Thymus (tissue), 14 donors: Measurements from ENCODE around the gene PCNT. TPM values are rescaled to one million over a fixed set of nuclear protein-coding genes. Genes with fewer than 3 reads are reported as not detected.

Source experiments
- DNase-seq, 9 donors: peaks; one replicate each; pipeline ENCODE4 v3.0.0-alpha.2; 2013; ENCODE audit warnings: low spot score in 9 of 9, low read depth in 6 of 9, missing footprints in 1 of 9
- H3K27ac ChIP-seq, 2 donors: one replicate each; pipeline ENCODE4 v1.5.1; 2013; ENCODE audit warnings: control low read depth in 1 of 2, low read depth in 1 of 2, low read length in 1 of 2, mild to moderate bottlenecking in 1 of 2, moderate library complexity in 1 of 2
- H3K27me3 ChIP-seq, 2 donors: one replicate each; pipeline ENCODE4 v1.5.1; 2013; ENCODE audit warnings: low read length in 1 of 2; ENCODE audit not compliant: control insufficient read depth in 2 of 2, insufficient read depth in 1 of 2
- H3K36me3 ChIP-seq, 2 donors: one replicate each; pipeline ENCODE4 v1.5.1; 2013; ENCODE audit warnings: low read length in 1 of 2, mild to moderate bottlenecking in 1 of 2, moderate library complexity in 1 of 2; ENCODE audit not compliant: control insufficient read depth in 2 of 2, insufficient read depth in 2 of 2
- H3K4me1 ChIP-seq, 2 donors: one replicate each; pipeline ENCODE4 v1.5.1; 2013; ENCODE audit warnings: low read length in 2 of 2; ENCODE audit not compliant: control insufficient read depth in 2 of 2, insufficient read depth in 2 of 2
- H3K4me3 ChIP-seq, 2 donors: one replicate each; pipeline ENCODE4 v1.5.1; 2013; ENCODE audit warnings: low read length in 2 of 2, control low read depth in 1 of 2, mild to moderate bottlenecking in 1 of 2
- H3K9me3 ChIP-seq, 2 donors: one replicate each; pipeline ENCODE4 v1.5.1; 2013; ENCODE audit warnings: low read length in 1 of 2, mild to moderate bottlenecking in 1 of 2; ENCODE audit not compliant: control insufficient read depth in 2 of 2, insufficient read depth in 1 of 2
- WGBS: extraction: QIAGEN DNeasy Blood & Tissue Kit; methylation state at CpG from one replicate; pipeline ENCODE4 v1.1.7; 2013; 5-methylcytosine and 5-hydroxymethylcytosine counted together
- long read RNA-seq, 10 donors: transcript quantifications; one replicate each; lab custom pipeline, GENCODE V29; 2026
- polyA plus RNA-seq: library from polyadenylated mRNA; stranded (reverse); fragments of 200-250 nt; gene quantifications from one replicate; pipeline ENCODE4 v1.2.3, GENCODE V29; 2013
- total RNA-seq: library from RNA; stranded (reverse); fragments of 120-200 nt; gene quantifications from one replicate; pipeline ENCODE4 v1.2.4, GENCODE V29; 2013
- donor health status: healthy.

Gene PCNT
- 20.7 TPM for total RNA-seq
- polyA plus RNA-seq, result 16.7 TPM
- long read RNA-seq, donor 1, result 0 reads
- long read RNA-seq, donor 2, partial matches to known transcripts, result 49 of 49 reads
- long read RNA-seq, donor 2, other reads (novel, unspliced or antisense), result 0 of 49 reads
- long read RNA-seq, donor 3, partial matches to known transcripts, result 29 of 29 reads
- long read RNA-seq, donor 3, other reads (novel, unspliced or antisense), result 0 of 29 reads
- long read RNA-seq, donor 4, partial matches to known transcripts, result 20 of 20 reads
- long read RNA-seq, donor 4, other reads (novel, unspliced or antisense), result 0 of 20 reads
- long read RNA-seq, donor 5, partial matches to known transcripts, result 34 of 34 reads
- long read RNA-seq, donor 5, other reads (novel, unspliced or antisense), result 0 of 34 reads
- long read RNA-seq, donor 6, partial matches to known transcripts, result 9 of 9 reads
- long read RNA-seq, donor 6, other reads (novel, unspliced or antisense), result 0 of 9 reads
- long read RNA-seq, donor 7, partial matches to known transcripts, result 24 of 24 reads
- long read RNA-seq, donor 7, other reads (novel, unspliced or antisense), result 0 of 24 reads
- long read RNA-seq, donor 8, result 0 reads
- long read RNA-seq, donor 9, partial matches to known transcripts, result 10 of 10 reads
- long read RNA-seq, donor 9, other reads (novel, unspliced or antisense), result 0 of 10 reads
- long read RNA-seq, donor 10, partial matches to known transcripts, result 0 of 1 reads
- long read RNA-seq, donor 10, other reads (novel, unspliced or antisense), result 0 of 1 reads

DNA sequence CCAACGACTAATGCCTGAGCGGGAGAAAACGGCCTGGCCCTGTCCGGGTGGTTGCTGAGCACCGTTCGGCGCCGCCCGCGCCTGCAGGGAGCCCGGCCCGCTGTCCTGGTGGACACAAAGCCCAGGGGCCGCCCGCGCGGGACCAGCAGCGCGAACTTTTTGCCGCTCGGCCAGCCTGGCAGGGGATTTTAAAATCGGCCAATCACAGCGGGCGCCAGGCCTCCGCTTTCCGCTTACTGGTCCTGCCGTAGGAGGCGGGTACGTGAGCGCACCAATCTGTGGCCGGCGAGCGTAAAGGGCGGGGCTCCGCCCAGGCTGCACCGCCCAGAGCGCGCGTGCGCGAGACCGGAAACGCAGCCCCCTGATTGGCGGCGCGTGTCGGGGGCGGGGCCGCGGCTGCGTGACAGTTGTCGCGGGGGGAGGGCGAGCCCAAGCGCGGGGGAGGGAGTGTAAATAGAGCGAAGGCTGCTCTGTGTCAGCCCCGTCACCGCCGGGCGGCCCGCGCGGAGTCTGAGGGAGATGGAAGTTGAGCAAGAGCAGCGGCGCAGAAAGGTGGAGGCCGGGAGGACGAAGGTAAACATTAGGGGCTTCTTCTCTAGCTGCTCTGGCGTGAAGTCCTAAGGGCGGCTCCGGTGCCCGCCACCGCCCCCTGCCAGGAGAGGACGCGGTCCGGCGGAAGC, at the start of gene PCNT, which contains the start of gene C21orf58:
Gene PCNT, plus strand, starts transcription at position 447 of the 680 bp plus-strand sequence. Its CDS starts 73 bp downstream, at position 520.
Gene C21orf58, minus strand, starts transcription at position 161 of the 680 bp plus-strand sequence. CDS start 1,132 bp downstream, outside the sequence.
- Histone ChIP-seq H3K36me3 (peaks cover 14 to 21% of the 10 kb centered on the region in 2 donors), H3K27ac (peak within 1 kb of the TSS; percentile 100), H3K27me3 (no peaks in the 10 kb centered on the region), H3K9me3 (no peaks in the 10 kb centered on the region), H3K4me1 (peaks cover 19 to 42% of the 10 kb centered on the region in 2 donors), H3K4me3 (peak within 1 kb of the TSS; percentile 98)
- under 1% methylated on average over 76 of the region's 76 CpGs for WGBS
- peak; percentile 90 to 98 (median 95) for DNase-seq

DNA sequence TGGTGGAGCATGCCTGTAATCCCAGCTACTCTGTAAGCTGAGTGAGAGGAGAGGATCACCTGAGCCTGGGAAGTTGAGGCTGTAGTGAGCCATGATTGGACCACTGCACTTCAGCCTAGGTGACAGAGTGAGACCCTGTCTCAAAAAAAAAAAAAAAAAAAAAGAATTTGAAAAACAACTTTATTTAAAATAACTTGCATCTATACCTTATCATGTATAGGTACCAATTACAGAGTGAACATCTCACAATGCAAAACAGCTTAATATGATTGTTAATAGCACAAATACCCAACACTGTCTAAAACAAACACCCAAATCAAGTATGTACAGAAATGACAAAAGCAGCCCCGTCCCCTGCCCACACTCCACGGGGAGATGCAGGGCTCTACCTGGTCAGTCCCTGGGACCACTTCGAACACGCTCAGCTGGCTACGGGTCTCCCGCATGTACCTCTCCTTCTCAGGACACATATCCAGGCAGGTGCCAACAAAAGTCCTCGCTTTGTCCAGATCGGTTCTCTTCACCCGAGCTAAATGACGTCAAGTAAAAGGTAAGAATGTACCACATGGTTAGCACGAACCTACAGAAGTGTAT, 49.1 kb upstream of the PCNT start:
- WGBS, result 98% methylated on average over 11 of the region's 11 CpGs
- no peaks in the 10 kb centered on the region for H3K4me1 ChIP-seq
- DNase-seq, result no peak
- H3K9me3 ChIP-seq, result no peaks in the 10 kb centered on the region
- H3K27me3 ChIP-seq, result no peaks in the 10 kb centered on the region
- no peak overlapping the region for H3K27ac ChIP-seq
- H3K4me3 ChIP-seq, result no peak overlapping the region
- H3K36me3 ChIP-seq, result peaks cover 63 to 88% of the 10 kb centered on the region in 2 donors

DNA sequence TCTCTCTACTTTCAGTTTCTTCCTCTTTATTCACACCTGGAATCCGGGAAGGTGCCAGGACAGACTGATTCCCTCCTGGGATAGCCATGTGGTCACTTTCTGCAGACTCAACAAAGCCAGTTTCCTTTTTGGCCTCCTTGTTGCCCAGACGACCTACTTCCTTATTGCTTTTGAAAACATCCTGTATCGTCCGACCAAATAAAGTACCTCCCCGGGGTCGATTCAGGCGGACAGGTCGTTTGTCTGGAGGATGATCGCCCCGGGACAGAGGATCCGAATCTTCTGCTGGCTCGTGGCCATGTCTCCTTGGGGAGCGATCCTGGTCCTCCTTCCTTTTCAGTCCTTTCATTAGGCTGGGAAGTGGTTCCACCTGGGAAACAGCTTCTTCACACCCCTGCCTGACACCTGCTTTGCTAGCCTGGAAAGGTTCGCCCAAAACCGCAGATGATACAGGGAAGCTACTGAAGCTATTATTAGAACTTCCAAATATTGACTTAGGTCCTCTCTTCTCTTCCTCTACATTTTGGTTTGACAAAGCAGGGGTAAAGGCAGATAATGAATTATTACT, 39.8 kb upstream of the PCNT start:
- Histone ChIP-seq H3K4me1 (peaks cover 13 to 15% of the 10 kb centered on the region in 2 donors), H3K27me3 (no peaks in the 10 kb centered on the region), H3K9me3 (peaks cover 0 to 6% of the 10 kb centered on the region in 2 donors), H3K4me3 (no peak overlapping the region), H3K36me3 (peaks cover 15 to 31% of the 10 kb centered on the region in 2 donors), H3K27ac (no peak overlapping the region)
- 87% methylated on average over 15 of the region's 15 CpGs for WGBS
- DNase-seq, result no peak

DNA sequence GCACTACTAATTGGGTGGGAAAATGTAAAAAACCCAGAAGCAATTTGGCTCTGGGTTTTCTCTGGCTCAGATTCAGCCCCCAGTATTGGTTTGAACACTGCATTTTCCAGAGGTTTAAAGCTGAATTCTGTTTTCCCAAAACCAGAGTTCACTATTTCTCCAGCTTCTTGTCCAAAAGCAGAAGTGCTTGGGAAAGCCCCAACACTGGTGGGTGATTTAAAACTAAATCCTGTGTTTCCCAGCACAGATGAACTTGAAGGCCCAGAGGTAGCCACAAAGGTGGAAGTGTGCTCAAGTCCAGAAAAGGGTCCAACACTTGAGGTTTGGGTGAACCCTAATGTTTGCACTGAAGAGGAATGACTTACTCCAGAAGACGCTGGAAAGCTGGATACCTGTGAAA, 39.2 kb upstream of the PCNT start:
- peaks cover 13 to 15% of the 10 kb centered on the region in 2 donors for H3K4me1 ChIP-seq

DNA sequence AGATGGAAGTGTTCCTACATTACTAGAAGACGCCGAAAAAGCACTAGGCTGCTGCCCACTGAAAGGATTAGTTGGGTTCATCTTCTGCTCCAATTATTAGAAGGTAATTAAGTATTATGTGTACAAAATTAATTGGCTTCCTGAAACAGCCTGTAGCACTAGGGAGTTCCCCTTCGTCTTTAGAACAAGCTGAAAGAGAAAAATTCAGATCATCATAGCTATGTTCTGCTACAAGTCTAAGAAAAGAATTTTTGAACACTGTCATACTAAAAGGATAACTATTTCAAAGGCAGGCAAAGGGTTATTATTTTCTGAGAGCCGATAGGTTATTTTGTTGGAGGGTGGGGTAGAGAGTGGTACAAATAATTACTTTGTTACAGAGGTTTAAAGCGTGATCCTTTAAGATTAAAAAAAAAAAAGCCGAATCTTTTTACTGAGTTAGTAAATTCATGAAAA, 38.7 kb upstream of the PCNT start, which contains the start of gene MCM3AP:
Gene MCM3AP, minus strand, starts transcription at position 406 of the 456 bp plus-strand sequence. Its CDS starts 325 bp downstream, at position 81.
- peaks cover 4 to 20% of the 10 kb centered on the region in 2 donors for H3K36me3 ChIP-seq
- DNase-seq, result no peak
- H3K27ac ChIP-seq, result peak within 1 kb of the TSS; percentile 88 to 97
- no peaks in the 10 kb centered on the region for H3K27me3 ChIP-seq
- H3K9me3 ChIP-seq, result peaks cover 0 to 6% of the 10 kb centered on the region in 2 donors
- peaks cover 13 to 15% of the 10 kb centered on the region in 2 donors for H3K4me1 ChIP-seq
- WGBS, result 41% methylated on average over 6 of the region's 6 CpGs
- peak within 1 kb of the TSS; percentile 76 to 92 for H3K4me3 ChIP-seq

More for the DNA sequence above, 39.2 kb upstream of the PCNT start:
- H3K27me3 ChIP-seq, result no peaks in the 10 kb centered on the region
- H3K9me3 ChIP-seq, result peaks cover 0 to 6% of the 10 kb centered on the region in 2 donors
- H3K27ac ChIP-seq, result no peak overlapping the region
- DNase-seq, result no peak
- H3K4me3 ChIP-seq, result peak overlapping the region in 1 of 2 donors; percentile 76
- WGBS, result 96% methylated on average over 1 of the region's 1 CpG
- peaks cover 9 to 25% of the 10 kb centered on the region in 2 donors for H3K36me3 ChIP-seq

- H3K27me3 ChIP-seq, result no peaks in the 10 kb centered on the region
- H3K36me3 ChIP-seq, result peaks cover 3 to 15% of the 10 kb centered on the region in 2 donors
- peaks cover 13 to 15% of the 10 kb centered on the region in 2 donors for H3K4me1 ChIP-seq
- WGBS, result under 1% methylated on average over 105 of the region's 105 CpGs
- DNase-seq, result peak; percentile 61 to 90 (median 75)
- peak within 1 kb of the TSS; percentile 76 to 92 for H3K4me3 ChIP-seq
- H3K9me3 ChIP-seq, result peaks cover 0 to 6% of the 10 kb centered on the region in 2 donors
- peak within 1 kb of the TSS; percentile 88 to 97 for H3K27ac ChIP-seq
Measured at GRCh38 chr21:46285761-46286647, 38.0 kb upstream of the PCNT start, which contains the start of gene YBEY. TSS of gene YBEY (plus strand) at chr21:46286342. CDS start at chr21:46286914, 572 bp downstream.

- Histone ChIP-seq H3K4me1 (peaks cover 13 to 15% of the 10 kb centered on the region in 2 donors), H3K36me3 (peaks cover 7 to 17% of the 10 kb centered on the region in 2 donors), H3K27me3 (no peaks in the 10 kb centered on the region), H3K9me3 (peaks cover 0 to 6% of the 10 kb centered on the region in 2 donors), H3K27ac (peak overlapping the region; percentile 88 to 97), H3K4me3 (peak overlapping the region; percentile 76 to 92)
- 3% methylated on average over 16 of the region's 16 CpGs for WGBS
- peak in 2 of 9 donors; percentile 42 to 45 for DNase-seq
Measured at GRCh38 chr21:46286648-46287002, 37.3 kb upstream of the PCNT start.
